Prostate gland (tissue), 2 donors: ENCODE measurements around the gene ITGB2. TPM values are rescaled to one million over a fixed set of nuclear protein-coding genes. Genes with fewer than 3 reads are reported as not detected.

Experiments
- DNase-seq: peaks from one replicate; pipeline ENCODE4 v3.0.0-alpha.2; 2019; ENCODE audit warnings: low spot score
- H3K27ac ChIP-seq, 2 donors: fragments of 200-600 bp; sonication (generic); 2 replicates each; pipeline ENCODE4 v1.5.1; 2017 to 2019
- H3K27me3 ChIP-seq: fragments of 200-600 bp; sonication (generic); replicated peaks from 2 replicates; pipeline ENCODE4 v1.5.1; 2019; ENCODE audit not compliant: insufficient read depth
- H3K36me3 ChIP-seq, 2 donors: fragments of 200-600 bp; sonication (generic); 1 replicate in 1 of 2; 2 replicates in 1 of 2; pipeline versions ENCODE4 v1.5.1 to v1.8.1; 2017 to 2019
- H3K4me1 ChIP-seq: fragments of 200-600 bp; sonication (generic); replicated peaks from 2 replicates; pipeline ENCODE4 v1.5.1; 2019
- H3K4me3 ChIP-seq, 2 donors: fragments of 200-600 bp; sonication (generic); 2 replicates each; pipeline ENCODE4 v1.5.1; 2017 to 2019
- H3K9me3 ChIP-seq: fragments of 200-600 bp; sonication (generic); 2 replicates; pipeline ENCODE4 v1.5.1; 2017
- CTCF ChIP-seq, 4 experiments: fragments of 200-600 bp in 2 of 4; fragments of 450-650 bp in 2 of 4; sonication (generic) in 2 of 4; IDR thresholded peaks; 1 replicate in 3 of 4; 2 replicates in 1 of 4; pipeline ENCODE4 v1.5.1; 2016 to 2019; ENCODE audit warnings: antibody characterized with exemption in 4 of 4, mild to moderate bottlenecking in 2 of 4, moderate library complexity in 2 of 4
- POLR2A ChIP-seq: fragments of 450-650 bp; IDR thresholded peaks from one replicate; pipeline ENCODE4 v1.6.1; 2016; ENCODE audit warnings: antibody characterized with exemption, mild to moderate bottlenecking
- POLR2AphosphoS5 ChIP-seq: sonication (generic); formaldehyde crosslinking; IDR thresholded peaks from one replicate; pipeline ENCODE4 v1.6.1; 2017; ENCODE audit warnings: antibody characterized with exemption
- WGBS: methylation state at CpG from one replicate; pipeline ENCODE4 v1.1.5; 2018; 5-methylcytosine and 5-hydroxymethylcytosine counted together
- intact Hi-C: fragments of 100-400 bp; cut with DNase I; formaldehyde crosslinking; loops from one replicate; pipeline ENCODE4 v1.14.2; 2022
- total RNA-seq, 2 donors: library from RNA; depleted of rRNA; stranded (reverse); fragments of >200 nt; gene quantifications; one replicate each; pipeline ENCODE4 v1.1.0, GENCODE V29; 2016

ITGB2 gene
- total RNA-seq, 2 donors from 2014 or later, result 23.1 to 56.1 TPM

- Histone ChIP-seq H3K4me1 (no peaks in the 10 kb centered on the region), H3K27ac (no peak overlapping the region), H3K4me3 (no peak overlapping the region), H3K27me3 (no peaks in the 10 kb centered on the region), H3K9me3 (no peaks in the 10 kb centered on the region), H3K36me3 (no peaks in the 10 kb centered on the region)
- 92% methylated on average over 18 of the region's 22 CpGs for WGBS
- intact Hi-C loops, result no loop called here
- no peak for DNase-seq
- TF ChIP-seq POLR2AphosphoS5, result no peak
- no peak for TF ChIP-seq POLR2A
- no peak for TF ChIP-seq CTCF (IDR thresholded peaks at IDR 0.05)
Measured at GRCh38 chr21:44905016-44905727, 15.5 kb downstream of the ITGB2 start.

DNA sequence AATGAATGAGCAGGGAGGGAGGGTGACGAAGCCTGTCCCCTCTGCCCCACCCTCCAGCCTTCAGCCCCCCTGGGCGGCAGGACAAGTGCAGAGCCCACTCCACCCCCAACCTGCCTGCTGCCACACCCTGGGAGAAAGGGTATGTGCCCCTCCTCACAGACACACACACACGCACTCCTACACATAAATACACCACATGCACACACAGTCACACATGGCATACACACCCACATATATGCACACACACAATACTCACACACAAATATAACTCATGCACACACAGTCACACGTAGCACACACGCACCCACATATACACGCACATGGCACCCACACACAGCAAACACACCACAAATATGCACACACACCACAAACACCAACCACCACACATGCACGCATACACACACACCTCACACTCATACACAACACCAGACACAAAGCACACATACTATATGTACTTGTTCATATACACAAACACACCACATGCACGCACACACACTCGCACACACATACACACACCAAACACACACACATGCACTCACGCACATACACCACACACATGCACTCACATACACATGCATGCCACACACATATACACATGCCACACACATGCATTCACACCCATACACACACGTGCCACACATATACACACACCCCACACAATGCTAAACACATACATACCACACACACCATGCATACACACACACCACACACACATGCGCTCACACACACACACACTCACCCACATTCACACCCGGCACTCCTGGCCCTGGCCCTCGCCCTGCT, 16.4 kb downstream of the ITGB2 start:
- Histone ChIP-seq H3K36me3 (no peaks in the 10 kb centered on the region), H3K4me3 (no peak overlapping the region), H3K4me1 (no peaks in the 10 kb centered on the region), H3K27me3 (no peaks in the 10 kb centered on the region), H3K9me3 (no peaks in the 10 kb centered on the region), H3K27ac (no peak overlapping the region)
- intact Hi-C loops, result no loop called here
- no peak for TF ChIP-seq CTCF (IDR thresholded peaks at IDR 0.05)
- TF ChIP-seq POLR2A, result no peak
- no peak for TF ChIP-seq POLR2AphosphoS5
- DNase-seq, result no peak
- 93% methylated on average over 14 of the region's 14 CpGs for WGBS

DNA sequence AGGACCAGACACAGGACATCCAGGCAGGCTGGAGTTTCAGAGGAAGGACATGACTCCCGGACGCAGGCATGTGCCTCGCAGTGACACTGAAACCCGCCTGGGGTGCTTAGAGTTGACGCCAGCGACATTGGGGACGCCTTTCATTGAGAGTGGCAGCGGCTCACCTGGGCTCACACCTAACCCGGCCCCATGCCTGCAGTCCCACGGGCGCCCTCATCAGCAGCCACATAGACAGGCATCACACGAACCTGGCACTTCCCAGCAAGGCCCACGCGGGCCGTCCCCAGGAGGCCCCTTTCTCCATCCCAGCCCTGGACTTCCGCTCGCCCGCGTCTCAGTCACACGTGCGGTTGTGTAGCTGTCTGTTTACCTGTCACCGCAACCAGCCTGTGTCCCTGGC, 17.0 kb downstream of the ITGB2 start:
- intact Hi-C loops, result no loop called here
- no peaks in the 10 kb centered on the region for H3K27me3 ChIP-seq
- no peak overlapping the region for H3K4me3 ChIP-seq
- no peak overlapping the region for H3K27ac ChIP-seq
- H3K9me3 ChIP-seq, result no peaks in the 10 kb centered on the region
- TF ChIP-seq POLR2AphosphoS5 (no peak), POLR2A (no peak), CTCF (IDR thresholded peaks at IDR 0.05) (no peak)
- H3K4me1 ChIP-seq, result no peaks in the 10 kb centered on the region
- H3K36me3 ChIP-seq, result no peaks in the 10 kb centered on the region
- no peak for DNase-seq
- 86% methylated on average over 9 of the region's 22 CpGs for WGBS

GRCh38 chr21:44903050-44903685, 17.5 kb downstream of the ITGB2 start:
- H3K4me1 ChIP-seq, result no peaks in the 10 kb centered on the region
- H3K4me3 ChIP-seq, result no peak overlapping the region
- intact Hi-C loops, result no loop called here
- no peaks in the 10 kb centered on the region for H3K36me3 ChIP-seq
- no peaks in the 10 kb centered on the region for H3K27me3 ChIP-seq
- no peaks in the 10 kb centered on the region for H3K9me3 ChIP-seq
- DNase-seq, result no peak
- no peak overlapping the region for H3K27ac ChIP-seq
- TF ChIP-seq POLR2A, result no peak
- TF ChIP-seq CTCF (IDR thresholded peaks at IDR 0.05), result no peak
- TF ChIP-seq POLR2AphosphoS5, result no peak
- 89% methylated on average over 18 of the region's 18 CpGs for WGBS
